NCI-H2196 (cell line): ENCODE data around the gene DYNLT2.

Experiments
- DNase-seq: peaks from one replicate; lab custom pipeline; 2025; ENCODE audit not compliant: unreplicated experiment; lab: John Stamatoyannopoulos, UW

DYNLT2 gene, protein sequence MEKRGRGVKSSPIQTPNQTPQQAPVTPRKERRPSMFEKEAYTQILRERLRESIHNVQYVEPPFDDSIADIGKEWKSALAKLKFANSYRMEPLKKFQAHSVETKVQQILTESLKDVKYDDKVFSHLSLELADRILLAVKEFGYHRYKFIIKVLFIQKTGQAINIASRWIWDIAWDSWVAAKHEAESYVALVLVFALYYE

DNA sequence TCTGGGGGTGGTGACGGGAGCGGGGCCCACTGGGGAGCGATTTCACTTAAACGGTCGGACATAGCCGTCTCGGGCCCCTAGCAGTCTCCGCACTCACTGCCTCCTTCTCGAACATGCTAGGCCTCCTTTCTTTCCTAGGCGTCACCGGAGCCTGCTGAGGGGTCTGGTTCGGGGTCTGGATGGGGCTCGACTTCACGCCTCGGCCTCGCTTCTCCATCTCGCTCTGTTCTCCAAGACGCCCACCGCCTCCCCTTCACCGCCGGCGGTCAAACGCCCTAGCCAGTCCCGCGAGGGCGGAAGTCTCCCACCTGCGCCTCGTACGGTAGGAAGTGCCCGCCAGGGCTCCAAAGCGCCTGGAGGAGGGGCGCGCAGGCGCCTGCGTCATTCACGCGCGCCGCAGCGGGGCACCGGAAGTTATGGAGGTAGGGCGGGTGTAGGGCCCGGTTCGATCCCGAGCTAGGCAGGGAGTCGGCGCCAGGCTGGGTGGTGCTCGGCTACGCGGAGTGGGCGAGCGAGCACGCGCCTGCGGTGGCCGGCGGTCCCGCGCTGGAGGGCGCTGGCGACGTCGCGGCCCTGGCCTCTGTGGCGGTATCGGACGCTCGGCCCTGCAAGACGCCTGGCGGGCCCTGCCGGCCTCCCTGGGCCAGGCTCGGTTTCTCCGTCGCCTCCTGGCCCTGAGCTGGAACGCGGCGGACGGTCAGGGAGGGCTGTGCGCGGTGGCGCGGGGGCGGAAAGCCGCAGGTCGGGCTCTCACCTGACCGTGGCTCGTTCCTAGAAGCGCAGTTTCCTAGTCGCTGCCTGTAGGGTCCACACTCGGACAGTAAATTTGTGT is at the start of gene DYNLT2, which contains the start of gene ERMARD:
Gene DYNLT2 (minus strand): TSS at position 331 of the 832 bp plus-strand sequence. CDS start 114 bp downstream, at position 217.
Gene ERMARD (plus strand): TSS at position 381 of the 832 bp plus-strand sequence. CDS start 36 bp downstream, at position 417.
- peak; percentile 85 for DNase-seq

DNA sequence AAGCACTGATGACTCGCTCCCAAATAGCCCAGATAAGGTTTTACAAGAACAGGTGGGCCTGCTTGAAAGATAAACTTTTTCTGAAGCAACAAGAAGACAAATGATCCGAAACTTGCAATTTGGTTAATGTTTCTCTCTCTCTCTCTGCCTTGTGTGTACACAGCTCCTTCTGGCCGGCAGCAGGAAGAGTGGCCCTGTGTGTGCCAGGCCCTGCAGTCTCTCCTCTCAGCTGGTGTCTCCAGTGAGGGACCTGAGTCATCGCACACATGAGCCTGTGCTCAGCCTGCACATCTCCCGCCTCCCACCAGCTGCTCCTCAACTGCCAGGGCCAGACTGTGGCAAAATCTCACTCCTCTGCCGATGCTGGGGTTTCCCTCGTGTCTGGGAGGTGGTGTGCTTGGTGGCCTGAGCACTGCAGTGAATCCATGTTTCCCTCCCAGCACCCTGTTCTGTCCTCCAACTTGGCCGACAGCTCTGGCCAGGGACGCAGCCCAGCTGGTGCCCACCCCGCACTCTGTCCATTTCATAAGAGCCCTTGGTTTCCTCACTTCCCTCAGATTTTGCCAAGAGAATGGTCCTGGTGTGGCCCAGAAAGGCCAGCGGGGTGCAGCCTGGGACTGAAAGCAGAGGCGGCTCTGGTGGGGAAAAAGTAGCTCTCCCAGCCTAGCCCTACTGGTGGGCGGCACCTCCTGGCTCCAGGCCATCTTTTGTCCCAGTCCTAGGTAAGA is 49.5 kb upstream of the DYNLT2 start:
- DNase-seq: peak; percentile 51

DNA sequence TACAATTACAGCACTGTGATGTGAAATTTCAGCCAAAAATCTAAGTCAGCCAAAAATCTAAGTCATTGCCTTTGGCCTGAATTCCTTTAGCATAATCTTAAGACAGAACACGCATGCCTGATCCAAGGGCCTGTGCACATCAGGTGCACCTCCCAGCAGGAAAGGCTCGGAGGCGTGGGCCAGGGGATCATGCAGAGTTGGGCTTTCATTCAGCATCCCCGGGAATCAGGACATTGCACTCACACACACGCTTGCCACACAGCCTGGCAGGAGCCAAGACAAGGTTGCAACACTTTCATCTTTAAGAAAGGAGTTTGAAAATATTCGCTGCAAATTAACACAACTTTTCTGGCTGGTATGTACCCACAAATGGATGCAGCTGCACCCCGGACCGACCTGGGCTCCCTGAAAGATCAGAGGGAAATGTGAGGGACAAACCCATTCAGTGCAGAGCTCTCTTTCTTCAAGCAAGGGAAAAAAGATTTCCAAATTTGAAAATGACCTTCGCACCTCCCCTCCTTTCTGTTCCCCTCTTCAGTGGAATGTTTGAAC is 48.8 kb upstream of the DYNLT2 start:
- DNase-seq: no peak

DNA sequence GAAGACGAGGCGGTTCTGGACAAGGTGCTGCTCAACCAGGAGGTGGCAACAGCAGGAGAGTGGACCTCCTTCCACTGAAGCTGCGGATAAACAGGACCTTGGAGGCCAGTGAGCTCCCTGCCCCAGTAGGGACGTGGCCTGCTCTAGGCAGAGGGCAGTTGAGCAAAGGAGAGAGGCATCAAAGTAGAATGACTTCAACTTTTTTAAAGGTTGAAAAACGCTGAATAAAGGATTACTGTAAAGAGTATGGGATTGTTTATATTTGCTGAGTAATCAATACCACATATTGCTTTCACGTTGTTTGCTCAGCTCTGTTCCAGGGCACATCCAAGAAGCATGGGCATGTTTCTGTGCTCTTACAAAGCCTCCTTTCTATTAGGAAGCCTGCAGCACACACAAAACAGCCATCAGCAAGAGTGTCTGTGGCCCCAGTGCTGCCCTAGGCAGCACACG is 48.1 kb upstream of the DYNLT2 start:
- no peak for DNase-seq

DNA sequence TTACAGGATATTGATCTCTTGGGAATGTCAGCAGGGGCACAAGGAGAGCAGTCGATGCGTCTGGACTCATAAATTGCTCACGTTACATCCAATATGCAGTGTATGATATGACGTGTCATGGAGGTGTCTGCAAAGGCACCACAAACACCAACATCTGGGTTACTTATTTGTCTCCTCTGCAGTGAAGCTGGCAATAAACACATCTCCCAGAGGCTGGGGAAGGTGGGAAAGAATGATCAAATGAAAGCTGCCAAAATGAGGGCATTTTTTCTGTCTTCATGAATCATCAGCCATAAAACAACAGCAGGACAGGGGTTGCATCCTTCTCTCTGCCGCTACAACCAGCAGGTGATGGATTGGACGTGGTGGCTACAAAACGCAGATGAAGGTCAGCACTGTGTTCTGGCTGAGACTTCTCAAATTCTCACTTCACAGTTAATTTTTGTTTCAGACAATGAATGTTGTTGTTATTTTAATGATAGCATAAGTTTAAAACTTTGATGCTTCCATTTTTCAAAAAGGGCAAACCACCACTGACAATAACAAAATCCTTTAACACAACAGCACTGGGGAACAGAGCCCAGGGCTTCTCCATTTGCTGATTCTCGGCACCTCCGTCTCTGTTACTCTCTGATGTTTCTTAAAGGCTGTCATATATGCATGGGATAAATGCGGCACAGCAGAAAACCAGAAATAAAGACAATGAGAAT is 47.5 kb upstream of the DYNLT2 start:
- DNase-seq: no peak

DNA sequence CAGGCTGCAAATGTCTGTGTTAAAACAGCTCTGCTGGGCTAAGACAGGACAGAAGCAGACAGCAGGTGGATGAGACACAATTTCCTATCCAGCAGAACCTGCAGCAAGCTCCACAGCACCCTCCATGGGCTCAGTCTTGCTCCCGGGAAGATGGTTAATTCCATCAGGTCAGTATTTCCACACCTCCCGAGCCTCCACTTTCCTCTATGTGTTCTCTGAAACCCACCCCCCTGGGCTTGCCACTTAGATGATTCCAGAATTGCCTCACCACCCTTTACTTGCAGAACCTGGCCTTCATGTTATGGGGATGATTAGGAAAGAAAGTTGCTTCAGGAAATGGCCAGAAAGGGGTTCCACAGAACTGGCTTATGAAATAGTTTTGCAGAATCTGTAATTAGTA is 43.8 kb upstream of the DYNLT2 start:
- no peak for DNase-seq

DNA sequence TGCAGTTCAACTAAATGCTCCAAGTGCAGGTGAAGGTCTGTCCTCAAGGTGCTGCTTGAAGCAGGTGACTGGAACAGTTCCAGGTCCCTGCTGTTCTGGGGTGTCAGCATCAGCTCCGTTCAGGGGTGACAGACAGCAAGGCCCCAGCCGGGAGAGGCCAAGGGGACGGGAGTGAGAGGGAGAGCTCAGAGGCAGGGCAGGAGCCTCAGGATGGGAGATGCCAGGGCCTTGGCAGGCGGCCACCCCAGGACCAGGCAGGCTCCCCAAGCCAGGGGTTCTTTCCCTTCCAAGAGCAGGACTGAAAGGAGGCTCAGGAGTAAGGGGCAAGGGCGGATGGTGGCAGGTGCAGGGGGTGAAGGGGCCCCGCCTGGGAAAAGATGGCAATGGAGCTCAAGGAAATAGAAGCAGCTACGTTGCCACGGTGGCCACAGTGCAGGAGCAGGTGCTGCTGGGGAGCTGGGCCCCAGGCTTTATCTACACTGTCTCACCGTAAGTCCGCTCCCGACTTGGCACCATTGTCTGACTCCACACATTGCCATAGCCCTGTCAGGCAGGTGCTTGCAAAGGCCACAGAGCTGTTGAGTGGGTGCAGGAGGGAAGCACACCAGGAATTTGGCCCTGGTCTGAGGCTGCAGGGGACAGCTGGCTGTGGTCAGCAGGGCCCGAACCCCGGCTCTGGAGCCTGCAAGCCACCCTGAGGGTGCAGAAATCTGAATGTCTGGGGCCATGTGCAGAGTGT is 43.1 kb upstream of the DYNLT2 start:
- peak; percentile 53 for DNase-seq

DNA sequence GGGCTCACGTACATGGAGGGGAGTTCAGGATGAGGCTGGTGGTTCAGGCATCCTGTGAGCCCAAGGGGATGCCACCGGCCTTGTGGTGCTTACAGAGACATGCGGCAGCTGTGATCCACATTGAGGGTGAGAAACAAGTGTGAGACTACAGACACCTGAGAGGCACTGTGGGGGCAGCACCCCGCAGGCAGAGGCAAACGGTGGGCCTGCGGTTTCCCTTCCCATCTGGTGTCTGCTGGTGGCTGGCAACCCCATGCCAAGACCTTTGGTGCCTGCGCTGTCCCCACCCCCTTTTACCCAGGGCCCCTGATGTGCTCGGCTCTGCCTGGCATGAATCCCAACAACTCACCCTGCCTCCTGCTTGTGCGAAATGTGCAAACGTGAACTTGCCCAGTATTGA is 42.0 kb upstream of the DYNLT2 start:
- no peak for DNase-seq

DNA sequence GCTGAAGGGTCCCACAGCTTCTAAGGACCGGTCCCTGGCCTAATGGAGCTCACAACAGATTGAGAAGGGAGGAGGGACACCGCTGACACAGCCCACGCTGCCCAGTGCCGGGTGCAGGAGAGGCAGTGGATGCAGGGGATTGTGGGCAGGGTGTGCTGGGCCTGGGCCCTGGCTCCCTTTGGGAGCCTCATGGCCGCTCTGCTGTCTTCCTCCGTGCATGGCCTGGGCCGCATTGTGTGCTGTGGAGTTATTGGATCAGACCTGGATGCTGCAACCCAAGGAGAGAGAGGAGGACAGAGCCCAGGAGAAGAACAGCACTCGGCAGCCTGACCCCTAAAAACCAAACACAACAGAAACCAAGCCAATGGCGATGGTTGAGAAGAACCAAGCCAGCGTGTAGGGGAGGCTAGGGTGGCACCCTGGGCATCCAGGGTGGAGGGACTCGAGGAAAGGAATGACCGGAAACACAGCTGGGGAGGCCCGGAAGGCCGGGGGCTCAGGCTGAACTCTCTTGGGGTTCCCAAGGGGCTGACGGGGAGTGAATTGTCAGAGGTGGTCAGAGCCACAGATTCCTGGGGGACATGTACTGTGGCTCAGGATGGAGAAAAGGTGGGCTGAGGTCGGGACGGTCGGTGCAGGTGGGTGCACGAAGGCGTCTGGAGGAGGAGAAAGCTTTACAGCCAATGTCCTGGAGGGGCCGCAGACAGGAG is 41.1 kb upstream of the DYNLT2 start:
- DNase-seq: no peak

DNA sequence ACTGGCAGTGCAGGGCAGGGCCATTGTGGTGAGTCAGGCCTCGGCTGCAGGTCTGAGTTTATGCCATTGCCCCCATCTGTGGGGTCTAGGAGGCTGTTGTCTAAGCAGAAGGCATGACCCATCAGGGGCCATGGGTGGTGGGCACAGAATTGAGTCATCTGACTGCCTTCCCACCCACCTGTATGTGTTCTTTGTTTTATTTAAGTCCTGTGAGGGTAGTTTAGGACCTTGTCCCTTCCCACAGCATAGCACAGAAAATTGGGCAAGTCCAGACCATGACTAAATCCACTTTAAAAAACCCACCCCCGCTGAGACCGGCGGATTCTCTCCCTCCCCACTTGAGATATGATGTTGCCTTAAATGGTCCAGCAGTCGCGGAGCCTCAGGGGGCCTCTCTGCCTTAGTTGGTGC is 40.4 kb upstream of the DYNLT2 start:
- no peak for DNase-seq

DNA sequence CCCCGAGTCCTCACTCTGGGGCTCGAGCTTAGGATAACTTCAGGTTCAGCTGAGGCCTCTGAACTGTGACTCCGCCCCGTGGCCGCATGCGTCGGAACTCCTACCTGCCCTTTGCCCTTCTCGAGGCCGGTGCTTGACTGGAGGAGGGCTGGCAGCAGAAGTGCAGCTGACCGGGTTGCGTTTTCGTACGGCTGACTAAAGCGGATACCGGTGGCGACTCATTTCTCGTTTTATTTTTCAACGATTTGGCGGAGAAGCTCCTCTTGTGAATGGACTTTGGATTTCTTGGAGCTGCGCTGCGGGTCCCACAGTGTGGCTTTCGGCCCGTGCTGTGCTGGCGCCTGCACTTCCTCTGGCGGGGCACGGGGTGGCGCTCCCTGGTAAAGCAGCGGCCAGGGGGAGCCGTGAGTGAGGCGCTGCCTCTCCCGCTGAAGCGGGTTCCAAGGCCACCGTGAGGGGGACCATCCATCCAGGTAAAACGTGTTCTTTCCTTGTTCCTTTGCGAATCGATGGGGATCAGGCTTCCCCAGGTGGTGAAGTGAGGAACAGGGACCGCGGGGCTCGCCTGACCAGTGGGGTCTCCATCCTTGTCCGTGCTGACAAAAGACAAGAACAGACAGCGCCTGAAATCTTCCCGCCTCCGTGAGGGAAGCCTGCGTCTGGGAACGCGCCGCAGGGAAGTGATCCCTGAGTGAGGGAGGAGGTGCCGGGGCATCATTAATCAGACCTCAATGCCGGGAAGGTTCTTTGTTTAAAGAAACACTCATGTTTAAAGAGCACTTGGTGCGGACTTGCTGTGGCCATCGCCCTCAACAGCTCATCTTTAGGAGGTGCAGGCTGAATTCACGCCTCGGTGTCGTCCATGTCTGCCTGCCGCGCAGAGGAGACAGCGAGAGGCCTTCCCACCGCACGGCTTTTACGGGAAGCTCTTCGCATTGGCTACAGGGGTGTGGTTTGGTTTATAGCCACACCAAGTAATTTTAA is 38.9 kb upstream of the DYNLT2 start:
- DNase-seq: peak; percentile 76

DNA sequence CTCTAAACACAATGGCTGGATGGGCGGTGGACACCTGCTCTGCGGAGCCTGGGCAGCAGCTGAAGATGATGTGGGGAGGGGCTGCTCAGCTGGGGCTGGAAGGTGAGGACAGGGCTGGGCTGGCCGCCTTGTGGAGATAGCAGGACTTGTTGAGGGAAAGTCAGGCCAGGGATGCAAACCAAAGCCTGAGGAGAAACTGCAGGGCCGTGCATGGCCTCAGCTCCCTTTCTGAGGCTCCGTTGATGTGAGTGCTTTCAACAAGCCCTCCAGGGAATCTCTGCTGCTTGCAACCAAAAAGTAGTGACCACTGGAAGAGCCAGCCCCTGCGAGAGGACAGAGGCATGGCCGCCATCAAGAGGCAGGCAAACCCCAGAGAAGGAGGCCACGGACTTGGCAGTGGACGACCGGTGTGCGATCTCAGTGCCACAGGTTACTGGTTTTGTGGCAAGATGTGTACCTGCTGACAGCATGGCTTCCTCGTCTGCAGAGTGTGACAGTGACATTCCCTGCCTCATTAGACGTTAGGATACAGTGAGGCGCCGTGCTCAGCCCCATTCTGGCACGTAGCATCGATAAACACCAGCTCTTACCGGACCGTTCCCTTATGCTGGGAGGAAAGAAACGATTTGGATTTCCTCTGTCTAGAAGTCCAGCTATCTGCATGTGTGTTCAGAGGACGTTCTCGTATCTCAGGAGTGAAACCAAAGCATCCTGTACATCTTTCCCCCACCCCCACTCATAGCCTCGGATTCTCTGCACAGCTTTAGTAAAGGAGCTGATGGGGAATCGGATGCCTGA is 38.0 kb upstream of the DYNLT2 start:
- DNase-seq: no peak

DNA sequence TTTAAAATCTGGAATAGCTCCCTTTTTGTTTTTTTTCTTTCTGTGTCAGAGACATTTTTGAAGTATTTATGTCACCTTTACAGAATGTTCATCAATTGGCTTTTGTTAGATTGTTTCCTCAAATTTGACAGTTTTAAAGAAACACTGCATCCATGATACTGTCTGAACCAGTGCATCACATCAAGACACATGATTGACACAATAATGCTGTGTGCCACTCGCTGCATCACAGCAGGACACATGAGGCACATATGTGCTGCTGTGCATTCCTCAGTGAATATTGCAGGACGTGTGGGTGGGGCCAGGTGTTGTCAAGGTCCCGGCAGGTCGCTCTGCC is 37.4 kb upstream of the DYNLT2 start:
- no peak for DNase-seq

DNA sequence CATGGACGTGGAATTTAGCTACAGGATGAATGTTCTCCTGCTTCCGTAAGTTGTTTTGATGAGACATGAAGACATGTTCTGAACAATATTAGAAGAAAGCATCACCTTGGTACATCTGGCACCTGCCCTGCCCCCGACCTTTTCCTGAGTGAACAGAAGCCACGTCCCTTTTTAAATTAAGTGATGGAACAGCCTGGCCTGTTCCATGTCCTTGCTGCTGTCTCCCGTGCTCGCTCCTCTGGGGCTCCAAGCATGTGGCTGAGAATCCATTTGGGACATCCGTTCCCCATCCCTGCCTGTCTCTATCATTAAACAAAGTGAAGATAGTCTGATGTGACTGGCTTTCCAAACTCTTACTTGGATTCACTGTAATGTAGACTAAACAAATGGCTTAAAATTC is 36.4 kb upstream of the DYNLT2 start:
- DNase-seq: no peak

DNA sequence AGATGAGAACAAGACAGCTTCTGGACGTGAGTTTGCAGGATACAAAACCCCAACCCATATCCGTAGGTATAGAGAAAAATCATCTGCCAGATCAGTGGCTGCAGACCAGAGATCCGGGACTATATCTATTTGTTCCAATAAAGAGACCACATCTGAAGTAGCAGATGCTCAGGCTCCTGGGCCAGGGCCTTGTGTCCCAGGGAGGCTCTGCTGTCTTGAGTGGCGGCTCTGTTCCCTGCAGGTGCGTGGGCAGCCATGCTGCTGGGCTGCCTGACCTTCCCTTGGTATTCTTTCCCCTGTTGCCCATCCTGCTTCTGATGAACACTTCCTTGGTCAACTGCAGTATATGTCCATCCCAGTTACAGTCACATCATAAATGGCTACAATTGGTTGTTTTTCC is 35.0 kb upstream of the DYNLT2 start:
- DNase-seq: no peak

DNA sequence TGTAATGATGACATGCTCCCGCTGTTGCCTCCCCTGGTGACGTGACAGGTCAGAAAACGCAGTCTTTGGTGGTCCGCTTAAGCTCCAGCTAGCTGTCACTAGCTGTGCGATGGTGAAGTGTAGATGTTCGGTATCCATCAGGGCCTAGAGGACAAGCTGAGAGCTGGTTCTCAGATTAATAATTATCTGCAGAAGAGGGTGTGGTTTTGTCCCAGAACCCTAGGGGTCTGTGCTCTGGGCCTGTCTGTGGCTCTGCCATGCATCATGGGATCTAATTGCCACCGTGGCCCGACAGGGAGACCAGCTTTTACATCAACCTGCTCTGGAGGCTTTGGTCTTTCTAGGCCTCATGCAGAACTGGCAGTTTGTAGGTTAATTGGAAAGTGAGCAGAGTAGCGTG is 34.2 kb upstream of the DYNLT2 start:
- no peak for DNase-seq

DNA sequence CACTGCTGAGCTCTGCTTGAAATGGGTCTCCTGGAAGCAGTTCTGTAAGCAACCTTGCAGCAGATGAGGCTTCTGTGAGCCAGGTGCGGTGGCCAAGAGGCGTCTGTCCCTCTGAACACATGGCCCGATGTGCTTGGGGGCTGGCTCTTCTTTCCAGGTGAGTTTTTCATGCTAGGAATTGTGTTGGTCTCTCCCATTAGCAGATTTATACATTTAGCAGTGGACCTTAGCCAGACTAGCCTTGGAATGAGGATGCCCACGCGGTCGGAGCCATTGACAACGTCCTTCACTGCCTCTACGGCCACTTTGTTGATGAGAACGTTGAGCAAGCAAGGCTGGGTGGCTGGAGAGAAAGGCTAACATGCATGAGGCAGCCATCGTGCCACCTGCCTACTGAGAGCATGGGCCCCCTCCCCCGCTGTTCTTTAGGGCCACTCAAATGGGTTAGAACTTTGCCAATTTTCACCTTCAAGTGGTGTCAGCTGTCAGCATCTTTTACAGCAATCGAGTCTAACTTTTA is 33.5 kb upstream of the DYNLT2 start:
- no peak for DNase-seq
